GM21576 (cell line): ENCODE measurements around the gene SLIT3.

Experiments
- ATAC-seq: cut with Tn5 transposase; IDR thresholded peaks from one replicate; pipeline ENCODE4 v1.9.1; 2021; ENCODE audit warnings: mild to moderate bottlenecking, moderate library complexity; ENCODE audit not compliant: unreplicated experiment

SLIT3 gene

DNA sequence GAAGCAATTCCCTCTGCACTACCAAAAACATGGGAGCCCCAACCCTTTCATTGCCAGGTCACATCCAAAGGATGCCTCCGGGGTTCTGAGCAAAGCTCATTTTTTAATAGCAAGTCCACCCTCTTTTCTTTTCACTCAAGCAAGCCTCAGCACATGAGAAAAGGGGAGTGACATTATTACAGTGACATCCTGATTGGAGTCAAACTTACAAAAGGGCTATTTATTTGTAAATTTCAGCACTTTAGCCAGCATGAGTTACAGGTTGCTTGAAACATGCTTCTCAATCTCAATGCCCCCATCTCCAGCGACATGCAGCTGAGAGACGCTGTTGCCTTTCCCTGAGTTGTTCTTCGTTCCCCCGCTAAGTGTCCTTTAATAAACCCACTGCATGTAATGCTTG is 483.3 kb downstream of the SLIT3 start:
- ATAC-seq, result no peak

GRCh38 chr5:168816661-168817060 is 484.3 kb downstream of the SLIT3 start:
- ATAC-seq, result no peak

GRCh38 chr5:168813184-168813968 is 487.6 kb downstream of the SLIT3 start:
- no peak for ATAC-seq

- no peak for ATAC-seq
Measured at GRCh38 chr5:168810641-168811040, 490.3 kb downstream of the SLIT3 start.

GRCh38 chr5:168809218-168809617 is 491.7 kb downstream of the SLIT3 start:
- no peak for ATAC-seq

- ATAC-seq, result no peak
Measured at GRCh38 chr5:168808051-168808616, 492.8 kb downstream of the SLIT3 start.

GRCh38 chr5:168807287-168807686 is 493.7 kb downstream of the SLIT3 start:
- ATAC-seq, result no peak

GRCh38 chr5:168803541-168803940 is 497.4 kb downstream of the SLIT3 start:
- ATAC-seq, result no peak

DNA sequence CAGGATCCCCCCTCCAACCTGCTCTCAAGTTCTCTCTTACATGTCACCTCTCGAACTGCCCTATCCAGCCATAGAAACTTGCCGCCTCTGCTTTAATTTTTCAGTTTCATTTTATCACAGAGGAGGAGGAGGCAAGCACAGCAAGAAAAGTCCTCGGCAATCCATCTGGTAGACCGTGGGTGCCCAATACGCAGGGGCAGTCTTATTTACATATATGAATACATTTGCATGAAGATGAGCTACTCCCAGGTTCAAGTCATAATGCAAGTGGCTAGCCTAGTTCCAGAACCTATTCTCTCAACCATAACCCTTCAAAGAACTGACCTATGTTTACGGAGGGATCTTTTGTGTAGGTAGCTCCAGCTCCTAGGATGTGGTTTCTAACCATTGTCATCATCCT is 498.6 kb downstream of the SLIT3 start:
- no peak for ATAC-seq

- no peak for ATAC-seq
Measured at GRCh38 chr5:168801567-168801966, 499.4 kb downstream of the SLIT3 start.

GRCh38 chr5:168800701-168801100 is 500.2 kb downstream of the SLIT3 start:
- no peak for ATAC-seq

GRCh38 chr5:168798065-168799023 is 502.6 kb downstream of the SLIT3 start:
- ATAC-seq, result no peak

- ATAC-seq, result no peak
Measured at GRCh38 chr5:168796593-168797580, 504.1 kb downstream of the SLIT3 start.

DNA sequence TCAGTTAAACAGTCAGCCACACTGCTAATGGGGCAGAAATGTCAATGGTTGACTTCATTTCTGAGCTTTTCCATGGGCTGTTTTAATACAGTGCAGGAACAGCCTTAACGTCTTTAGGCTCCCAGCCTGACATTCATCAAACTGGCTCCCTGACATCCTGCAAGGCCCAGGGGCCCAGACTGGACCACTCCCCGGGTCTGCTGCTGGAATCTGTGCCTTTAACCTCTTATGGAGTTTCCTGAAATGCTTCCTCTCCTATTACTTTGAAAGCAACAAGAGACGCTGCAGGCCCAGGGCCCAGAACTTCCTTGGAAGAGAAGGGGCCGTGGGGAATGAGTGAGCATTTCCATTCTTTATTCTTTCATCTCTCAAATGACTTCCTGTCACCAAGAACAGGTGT is 504.9 kb downstream of the SLIT3 start:
- ATAC-seq, result no peak

GRCh38 chr5:168793841-168794837 is 506.8 kb downstream of the SLIT3 start:
- no peak for ATAC-seq

DNA sequence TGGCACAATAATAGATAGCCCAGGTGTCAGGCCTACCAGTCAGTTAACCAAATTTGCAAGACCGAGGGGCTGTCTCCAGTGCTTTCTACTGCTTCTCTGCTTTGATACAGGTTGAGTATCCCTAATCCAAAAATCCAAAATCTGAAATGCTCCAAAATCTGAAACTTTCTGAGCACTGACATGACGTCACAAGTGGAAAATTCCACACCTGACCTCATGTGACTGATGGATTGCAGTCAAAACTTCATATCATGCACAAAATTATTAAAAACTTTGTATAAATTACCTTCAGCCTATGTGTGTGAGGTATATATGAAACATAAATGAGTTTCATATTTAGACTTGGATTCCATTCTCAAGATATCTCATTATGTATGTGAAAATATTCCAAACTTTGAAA is 508.3 kb downstream of the SLIT3 start:
- ATAC-seq, result no peak

GRCh38 chr5:168790671-168791250 is 510.2 kb downstream of the SLIT3 start:
- no peak for ATAC-seq

DNA sequence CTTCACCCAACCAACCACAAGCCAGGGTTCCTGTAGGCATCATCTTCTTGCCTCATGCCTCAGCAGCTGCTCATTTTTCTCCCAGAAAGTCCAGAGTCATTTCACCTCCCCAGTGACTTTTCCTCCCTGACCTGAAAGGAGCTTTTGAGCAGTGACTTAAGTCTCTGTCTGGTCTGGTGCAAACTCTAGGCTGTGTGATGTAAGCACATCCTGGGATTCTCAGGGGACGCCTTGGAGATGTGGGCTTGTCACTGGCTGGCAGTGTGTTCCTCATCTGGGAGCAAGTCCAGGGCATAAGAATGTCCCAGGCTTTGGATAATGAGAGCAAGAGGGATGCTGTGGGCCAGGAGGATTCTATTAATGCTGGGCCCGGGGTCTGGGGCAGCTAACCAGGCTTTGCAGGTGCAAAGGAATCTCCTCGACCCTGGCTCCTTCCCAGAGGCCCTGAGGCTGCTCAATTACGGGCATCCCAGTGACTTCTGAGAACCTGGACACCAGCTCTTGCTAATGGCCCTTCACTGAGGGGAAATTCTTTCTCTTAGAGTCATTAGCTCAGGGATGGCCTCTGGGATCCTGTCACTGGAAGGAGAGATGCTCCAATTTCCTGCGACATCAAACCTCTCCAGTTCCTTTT is 510.8 kb downstream of the SLIT3 start:
- ATAC-seq, result no peak
